Small intestine (tissue), 7 donors: ENCODE measurements around the gene HAGHL. TPM values are rescaled to one million over a fixed set of nuclear protein-coding genes. Genes with fewer than 3 reads are reported as not detected.

ENCODE experiments used
- DNase-seq, 2 donors: peaks; one replicate each; pipeline versions ENCODE4 v3.0.0 to v3.0.0-alpha.2; 2013
- FAIRE-seq: peaks from 2 replicates; lab custom pipeline; 2012; peaks lifted over from hg19 to GRCh38; lab: Jason Lieb, UNC
- H3K27ac ChIP-seq, 3 donors: one replicate each; pipeline ENCODE4 v1.5.1; 2013; ENCODE audit warnings: low read length in 2 of 3, mild to moderate bottlenecking in 2 of 3, control low read depth in 1 of 3, inconsistent platforms in 1 of 3, low read depth in 1 of 3, moderate library complexity in 1 of 3
- H3K27me3 ChIP-seq, 3 donors: one replicate each; pipeline ENCODE4 v1.6.1; 2013; ENCODE audit warnings: low read length in 3 of 3, inconsistent platforms in 1 of 3; ENCODE audit not compliant: control insufficient read depth in 3 of 3, insufficient read depth in 3 of 3
- H3K36me3 ChIP-seq, 3 donors: one replicate each; pipeline ENCODE4 v1.6.1; 2013; ENCODE audit warnings: low read length in 3 of 3, inconsistent platforms in 1 of 3, low read depth in 1 of 3, mild to moderate bottlenecking in 1 of 3, moderate library complexity in 1 of 3; ENCODE audit not compliant: control insufficient read depth in 3 of 3, insufficient read depth in 2 of 3
- H3K4me1 ChIP-seq, 3 donors: one replicate each; pipeline ENCODE4 v1.6.1; 2013; ENCODE audit warnings: low read length in 2 of 3, inconsistent platforms in 1 of 3, low read depth in 1 of 3, mild to moderate bottlenecking in 1 of 3, moderate library complexity in 1 of 3; ENCODE audit not compliant: control insufficient read depth in 3 of 3, insufficient read depth in 2 of 3
- H3K4me3 ChIP-seq, 3 donors: one replicate each; pipeline ENCODE4 v1.5.1; 2013; ENCODE audit warnings: low read length in 3 of 3, control low read depth in 1 of 3, inconsistent platforms in 1 of 3, low read depth in 1 of 3, mild to moderate bottlenecking in 1 of 3, moderate library complexity in 1 of 3
- H3K9me3 ChIP-seq, 2 donors: one replicate each; pipeline ENCODE4 v1.6.1; 2013; ENCODE audit warnings: low read depth in 1 of 2, low read length in 1 of 2; ENCODE audit not compliant: control insufficient read depth in 2 of 2, insufficient read depth in 1 of 2
- WGBS, 3 donors: extraction: QIAGEN DNeasy Blood & Tissue Kit; methylation state at CpG; one replicate each; pipeline ENCODE4 v1.1.7; 2013; 5-methylcytosine and 5-hydroxymethylcytosine counted together
- polyA plus RNA-seq, 4 donors: library from polyadenylated mRNA; stranded (reverse) in 3 of 4; unstranded in 1 of 4; fragments of 200-250 nt in 3 of 4; fragments of 120-200 nt in 1 of 4; gene quantifications; one replicate each; pipeline versions ENCODE4 v1.2.1 to v1.2.3, GENCODE V29; 2013
- donor health status: healthy with polysubstance abuse.
- donor health status: control.
- donor health status: control.
- donor health status: Bipolar disorder and iron deficiency.
- donor health status: healthy.

The HAGHL gene
- polyA plus RNA-seq, 4 donors = 1.4 to 4.8 (median 3.4) TPM

GRCh38 chr16:680967-681745 is 45.8 kb upstream of the HAGHL start:
- peak; percentile 50 to 54 for DNase-seq
- H3K27me3 ChIP-seq = peaks cover 0 to 2% (median 0%) of the 10 kb centered on the region in 3 donors
- H3K27ac ChIP-seq = peak overlapping the region; percentile 46 to 96 (median 82)
- peaks cover 5 to 44% (median 9%) of the 10 kb centered on the region in 3 donors for H3K36me3 ChIP-seq
- peak overlapping the region; percentile 79 to 90 (median 82) for H3K4me3 ChIP-seq
- FAIRE-seq = no peak
- H3K4me1 ChIP-seq = peaks cover 4 to 41% (median 5%) of the 10 kb centered on the region in 3 donors
- H3K9me3 ChIP-seq = no peaks in the 10 kb centered on the region
- 42 to 46% (median 43%) methylated on average over 44 of the region's 44 CpGs for WGBS, 3 donors

- Histone ChIP-seq H3K27ac (no peak overlapping the region), H3K9me3 (no peaks in the 10 kb centered on the region), H3K36me3 (peaks cover 5 to 50% (median 10%) of the 10 kb centered on the region in 3 donors), H3K4me3 (peak overlapping the region in 2 of 3 donors; percentile 79 to 82), H3K27me3 (no peaks in the 10 kb centered on the region), H3K4me1 (peaks cover 4 to 34% (median 5%) of the 10 kb centered on the region in 3 donors)
- FAIRE-seq = no peak
- DNase-seq = no peak
- WGBS, 3 donors = 78 to 80% (median 80%) methylated on average over 28 of the region's 28 CpGs
These were observed 45.0 kb upstream of the HAGHL start for GRCh38 chr16:681746-682427.

GRCh38 chr16:682493-683395 is 44.2 kb upstream of the HAGHL start:
- WGBS, 3 donors = 66 to 81% (median 74%) methylated on average over 36 of the region's 36 CpGs
- no peak for DNase-seq
- H3K36me3 ChIP-seq = peaks cover 5 to 58% (median 12%) of the 10 kb centered on the region in 3 donors
- no peaks in the 10 kb centered on the region for H3K9me3 ChIP-seq
- peak overlapping the region in 1 of 3 donors; percentile 33 for H3K27ac ChIP-seq
- H3K27me3 ChIP-seq = no peaks in the 10 kb centered on the region
- H3K4me1 ChIP-seq = peaks cover 4 to 28% (median 5%) of the 10 kb centered on the region in 3 donors
- FAIRE-seq = no peak
- H3K4me3 ChIP-seq = peak overlapping the region in 2 of 3 donors; percentile 52 to 78

- H3K4me1 ChIP-seq = peaks cover 4 to 28% (median 5%) of the 10 kb centered on the region in 3 donors
- H3K9me3 ChIP-seq = no peaks in the 10 kb centered on the region
- peak in 1 of 2 donors; percentile 24 for DNase-seq
- H3K36me3 ChIP-seq = peaks cover 5 to 63% (median 12%) of the 10 kb centered on the region in 3 donors
- FAIRE-seq = no peak
- peak overlapping the region; percentile 52 to 78 (median 67) for H3K4me3 ChIP-seq
- no peaks in the 10 kb centered on the region for H3K27me3 ChIP-seq
- 5 to 15% (median 7%) methylated on average over 53 to 57 of the region's 57 CpGs for WGBS, 3 donors
- peak overlapping the region in 2 of 3 donors; percentile 74 to 77 for H3K27ac ChIP-seq
These were observed 43.4 kb upstream of the HAGHL start for GRCh38 chr16:683396-684070.

- Histone ChIP-seq H3K27ac (peak within 1 kb of the TSS; percentile 69 to 77 (median 74)), H3K36me3 (peaks cover 5 to 63% (median 12%) of the 10 kb centered on the region in 3 donors), H3K27me3 (no peaks in the 10 kb centered on the region), H3K4me3 (peak within 1 kb of the TSS; percentile 55 to 78 (median 67)), H3K9me3 (no peaks in the 10 kb centered on the region), H3K4me1 (peaks cover 4 to 31% (median 7%) of the 10 kb centered on the region in 3 donors)
- 1 to 3% (median 2%) methylated on average over 60 to 91 of the region's 91 CpGs for WGBS, 3 donors
- DNase-seq (peak; percentile 96 to 98), FAIRE-seq (no peak)
These were observed 42.7 kb upstream of the HAGHL start, which contains the start of gene JMJD8 for GRCh38 chr16:684071-684794. Gene JMJD8, minus strand, starts transcription at chr16:684334. Its CDS starts 15 bp downstream, at chr16:684319.

GRCh38 chr16:684961-685696 is 41.8 kb upstream of the HAGHL start:
- whole genome bisulfite sequencing, 3 donors = 92 to 93% (median 93%) methylated on average over 59 to 61 of the region's 61 CpGs
- FAIRE-seq (no peak), DNase-seq (no peak)
- no peaks in the 10 kb centered on the region for H3K9me3 ChIP-seq
- no peaks in the 10 kb centered on the region for H3K27me3 ChIP-seq
- H3K36me3 ChIP-seq = peaks cover 5 to 63% (median 12%) of the 10 kb centered on the region in 3 donors
- H3K4me3 ChIP-seq = peak overlapping the region in 1 of 3 donors; percentile 78
- H3K27ac ChIP-seq = no peak overlapping the region
- peaks cover 8 to 37% (median 11%) of the 10 kb centered on the region in 3 donors for H3K4me1 ChIP-seq
